HG02571 (cell line): ENCODE results near the gene PLCB1.
"Not testable (repeated sequence)": the region's sequence is repeated elsewhere in the genome, so short reads cannot be mapped to it uniquely, and the experiment has no call there.

Experiments used
- ATAC-seq: cut with Tn5 transposase; IDR thresholded peaks from one replicate; pipeline ENCODE4 v1.9.1; 2021; ENCODE audit warnings: mild to moderate bottlenecking, moderate library complexity; ENCODE audit not compliant: unreplicated experiment

Gene PLCB1

DNA sequence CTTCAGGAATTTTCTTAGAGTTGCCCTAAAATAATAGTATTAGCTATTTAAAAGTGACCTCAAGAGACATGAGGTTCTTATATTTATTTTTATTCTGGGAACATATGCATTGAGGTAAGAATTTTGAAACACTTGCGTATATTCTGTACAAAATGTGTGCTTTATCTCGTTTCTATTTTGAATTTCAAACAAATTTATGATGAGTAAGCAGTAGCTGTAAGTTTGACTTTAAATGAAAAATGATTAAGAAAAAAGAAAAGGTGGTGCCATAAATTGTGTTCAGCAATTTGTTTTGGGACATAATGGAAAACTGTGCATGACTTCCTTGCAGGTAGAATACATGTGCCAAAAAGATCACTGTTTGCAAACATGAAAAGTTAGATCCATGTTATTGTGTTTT lies 503.8 kb downstream of the PLCB1 start:
- ATAC-seq = no peak

DNA sequence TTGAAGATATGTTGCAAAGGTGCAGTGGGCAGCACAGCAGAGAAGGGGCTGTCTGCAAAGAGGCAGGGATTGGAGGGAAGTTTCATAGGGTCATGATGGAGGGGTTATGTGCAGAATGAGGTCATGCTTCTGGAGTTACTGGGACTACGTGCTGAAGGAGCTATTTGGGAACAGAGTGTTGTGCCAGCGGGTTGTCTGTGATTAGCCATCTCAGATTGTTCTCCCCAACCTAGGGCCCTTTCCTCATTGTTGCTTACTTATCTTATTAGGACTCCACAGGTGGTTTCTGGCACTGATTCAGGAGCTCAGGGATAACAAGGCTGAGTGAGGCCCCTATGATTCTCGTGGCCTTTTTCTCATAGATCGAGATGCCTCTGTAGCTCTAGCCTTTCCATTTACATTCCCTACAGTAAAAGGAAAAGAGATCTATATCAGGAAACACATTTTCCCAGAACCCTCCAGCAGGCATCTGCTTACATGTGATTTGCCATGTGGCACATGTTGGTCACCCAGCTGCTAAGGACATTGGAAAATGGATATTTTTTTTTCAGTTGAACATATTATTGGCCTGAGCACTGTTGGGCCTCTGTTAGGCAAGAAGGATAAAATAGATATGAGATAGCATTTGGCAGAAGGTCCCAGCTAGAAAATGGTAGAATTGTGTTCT lies 507.2 kb downstream of the PLCB1 start:
- ATAC-seq = no peak

GRCh38 chr20:8640461-8640860 lies 508.4 kb downstream of the PLCB1 start:
- ATAC-seq = no peak

- no peak for ATAC-seq
Observed at GRCh38 chr20:8642247-8642646, 510.2 kb downstream of the PLCB1 start.

DNA sequence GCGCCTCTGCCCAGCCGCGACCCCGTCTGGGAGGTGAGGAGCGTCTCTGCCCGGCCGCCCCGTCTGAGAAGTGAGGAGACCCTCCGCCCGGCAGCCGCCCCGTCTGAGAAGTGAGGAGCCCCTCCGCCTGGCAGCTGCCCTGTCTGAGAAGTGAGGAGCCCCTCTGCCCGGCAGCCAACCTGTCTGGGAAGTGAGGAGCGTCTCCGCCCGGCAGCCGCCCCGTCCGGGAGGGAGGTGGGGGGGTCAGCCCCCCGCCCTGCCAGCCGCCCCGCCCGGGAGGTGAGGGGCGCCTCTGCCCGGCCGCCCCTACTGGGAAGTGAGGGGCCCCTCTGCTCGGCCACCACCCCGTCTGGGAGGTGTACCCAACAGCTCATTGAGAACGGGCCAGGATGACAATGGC lies 512.4 kb downstream of the PLCB1 start:
- ATAC-seq = not testable (repeated sequence)

DNA sequence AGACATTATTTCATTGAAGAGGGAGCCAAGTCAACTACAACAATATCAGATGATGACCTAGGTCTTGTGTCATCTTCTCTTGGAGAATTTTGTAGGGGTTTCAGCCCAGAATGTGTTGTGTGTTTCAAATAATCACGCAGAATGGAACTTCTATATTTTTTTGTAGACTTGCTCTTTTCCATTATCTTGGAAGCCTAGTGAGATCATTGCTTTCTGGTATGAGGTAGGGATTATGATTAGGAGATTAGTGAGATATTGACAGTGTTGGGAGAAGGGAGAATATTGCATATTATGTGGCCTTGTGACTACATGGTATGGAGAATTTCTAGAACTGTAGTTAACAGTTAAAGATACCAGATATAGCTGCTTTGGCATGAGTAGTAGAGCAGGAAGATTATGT lies 513.3 kb downstream of the PLCB1 start:
- ATAC-seq = no peak

DNA sequence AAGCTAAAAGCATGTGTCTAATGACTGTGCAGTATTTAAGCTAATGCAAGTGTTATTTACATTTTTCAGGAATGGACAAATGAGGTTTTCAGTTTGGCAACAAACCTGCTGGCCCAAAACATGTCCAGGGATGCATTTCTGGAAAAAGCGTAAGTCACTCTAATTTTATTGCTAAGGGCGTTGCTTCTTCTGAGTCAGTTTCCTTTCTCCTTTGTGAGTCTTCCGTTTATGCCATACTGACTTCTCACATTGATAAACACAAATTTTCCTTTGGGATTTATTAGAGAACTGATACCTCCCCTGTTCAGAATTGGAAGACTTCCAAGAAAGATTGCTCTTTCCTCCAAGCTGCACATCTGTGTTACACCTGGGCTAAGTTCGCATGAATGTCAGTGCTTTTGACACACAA lies 514.0 kb downstream of the PLCB1 start:
- no peak for ATAC-seq

GRCh38 chr20:8646716-8647115 lies 514.6 kb downstream of the PLCB1 start:
- no peak for ATAC-seq

DNA sequence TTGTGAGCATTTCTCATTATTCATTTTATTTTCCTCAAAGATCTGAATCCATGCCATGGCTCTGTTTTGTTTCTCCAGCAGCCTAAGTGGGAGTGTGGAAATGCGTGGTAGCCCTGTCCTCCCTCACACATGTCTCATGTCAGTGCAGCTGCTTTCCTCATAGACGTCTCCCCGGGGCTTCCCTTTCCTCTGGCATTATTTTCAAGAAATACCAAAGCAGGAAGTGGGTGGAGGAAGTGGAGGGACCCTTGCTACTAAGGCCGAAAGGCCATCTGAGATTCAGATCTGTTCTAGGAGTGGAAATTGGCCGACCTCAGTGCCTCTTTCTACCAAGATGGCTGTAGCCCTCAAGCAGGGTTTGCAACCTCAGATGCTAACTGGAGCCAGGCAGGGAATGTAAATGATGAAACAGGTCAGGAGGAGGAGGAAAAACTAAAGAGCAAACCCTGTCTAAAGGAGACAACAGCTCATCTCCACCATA lies 515.9 kb downstream of the PLCB1 start:
- ATAC-seq = no peak

DNA sequence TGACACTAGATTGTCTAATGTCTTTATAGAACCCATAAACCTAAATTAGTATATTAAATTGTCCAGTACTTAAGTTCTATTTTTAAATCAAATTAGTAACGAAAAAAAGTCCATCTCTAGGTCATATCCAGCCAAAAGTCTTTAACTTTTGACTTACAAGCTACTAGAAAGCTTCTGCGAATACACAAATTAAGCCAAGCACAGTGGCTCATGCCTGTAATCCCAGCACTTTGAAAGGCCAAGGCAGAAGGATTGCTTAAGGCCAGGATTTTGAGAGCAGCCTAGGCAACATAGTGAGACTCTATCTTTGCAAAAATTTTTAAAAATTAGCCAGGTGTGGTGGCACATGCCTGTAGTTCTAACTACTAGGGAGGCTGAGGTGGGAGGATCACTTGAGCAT lies 516.4 kb downstream of the PLCB1 start:
- no peak for ATAC-seq

GRCh38 chr20:8652396-8652795 lies 520.3 kb downstream of the PLCB1 start:
- no peak for ATAC-seq

- ATAC-seq = no peak
Observed at GRCh38 chr20:8654486-8654885, 522.4 kb downstream of the PLCB1 start.

GRCh38 chr20:8656335-8656734 lies 524.3 kb downstream of the PLCB1 start:
- no peak for ATAC-seq

DNA sequence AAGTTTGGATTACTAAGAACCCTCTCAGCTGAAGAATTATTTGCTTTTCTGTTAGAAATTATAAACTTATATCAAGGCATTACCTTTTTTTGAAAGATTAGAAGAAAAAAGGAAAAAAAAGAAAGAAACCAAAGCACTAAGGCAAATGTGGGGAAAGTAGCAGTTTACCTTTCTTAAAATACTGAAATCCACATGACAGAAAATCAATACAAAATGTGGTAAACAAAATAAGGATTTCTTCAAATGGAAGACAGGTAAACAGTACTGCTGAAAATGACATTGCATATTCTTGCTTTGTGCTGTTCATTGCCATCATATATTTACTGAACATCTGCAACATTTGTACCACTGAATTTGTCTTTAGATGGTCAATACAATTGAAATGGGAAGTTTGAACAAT lies 525.6 kb downstream of the PLCB1 start:
- ATAC-seq = no peak

GRCh38 chr20:8658103-8658502 lies 526.0 kb downstream of the PLCB1 start:
- ATAC-seq = no peak

GRCh38 chr20:8661229-8661952 lies 529.3 kb downstream of the PLCB1 start:
- ATAC-seq = no peak

- ATAC-seq = no peak
Observed at GRCh38 chr20:8662433-8662954, 530.4 kb downstream of the PLCB1 start.

- no peak for ATAC-seq
Observed at GRCh38 chr20:8663424-8663823, 531.4 kb downstream of the PLCB1 start.

GRCh38 chr20:8664778-8665177 lies 532.7 kb downstream of the PLCB1 start:
- ATAC-seq = no peak

DNA sequence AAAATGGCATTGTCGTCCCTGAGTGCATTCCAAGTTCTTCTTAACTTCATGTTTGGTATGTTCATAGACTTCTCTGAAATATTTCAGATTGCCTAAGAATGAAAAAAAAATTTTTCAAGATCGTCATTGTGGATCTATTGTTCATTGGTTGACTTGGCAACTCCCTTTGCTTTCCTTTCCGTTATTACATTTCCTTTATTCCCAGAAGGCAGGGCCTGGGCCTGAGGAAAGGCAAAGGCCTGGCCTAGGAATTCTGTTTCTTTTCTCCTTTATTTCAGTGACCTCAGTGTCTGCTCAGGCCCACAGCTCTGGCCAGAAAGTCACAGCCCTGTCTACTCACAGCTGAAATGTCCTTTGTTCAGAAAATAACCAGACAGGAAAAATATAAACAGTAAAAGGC lies 535.2 kb downstream of the PLCB1 start:
- ATAC-seq = no peak

GRCh38 chr20:8670207-8670892 lies 538.3 kb downstream of the PLCB1 start:
- ATAC-seq = no peak

GRCh38 chr20:8670893-8671215 lies 538.8 kb downstream of the PLCB1 start:
- no peak for ATAC-seq
